ENCODE results near the gene FCHO1.
A peak's percentile ranks its signal among the peaks of the same experiment; 100 is the strongest.

Gene FCHO1

DNA sequence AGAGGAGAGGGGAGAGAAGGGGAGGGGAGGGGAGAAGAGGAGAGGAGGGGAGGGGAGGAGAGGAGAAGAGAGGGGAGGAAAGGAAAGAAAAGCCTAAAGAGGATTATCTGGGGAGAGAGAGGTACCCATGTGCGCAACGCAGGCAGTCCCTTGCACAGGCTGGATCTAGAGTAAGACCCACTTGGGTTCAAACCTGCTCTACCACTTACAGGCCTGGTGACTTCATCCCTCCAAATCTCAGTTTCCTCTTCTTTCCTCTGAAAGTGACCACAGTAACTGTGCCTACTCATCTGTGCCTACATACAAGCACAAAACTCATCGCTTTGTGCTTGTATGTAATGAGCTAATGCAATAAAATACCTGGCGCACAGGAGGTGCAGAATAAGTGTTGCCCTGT, 32.7 kb upstream of the FCHO1 start:
- peak; percentile 43 for DNase-seq
- Histone ChIP-seq H3K9me3 (ENCODE audit: severe bottlenecking) (no peaks in the 10 kb centered on the region), H3K27ac (peak overlapping the region; percentile 83), H3K4me3 (ENCODE audit: low read depth, low read length) (peak overlapping the region; percentile 67), H3K36me3 (peaks cover 25% of the 10 kb centered on the region), H3K27me3 (ENCODE audit: insufficient read depth, low read depth, severe bottlenecking) (no peaks in the 10 kb centered on the region)
- TF ChIP-seq, protein P1, sequence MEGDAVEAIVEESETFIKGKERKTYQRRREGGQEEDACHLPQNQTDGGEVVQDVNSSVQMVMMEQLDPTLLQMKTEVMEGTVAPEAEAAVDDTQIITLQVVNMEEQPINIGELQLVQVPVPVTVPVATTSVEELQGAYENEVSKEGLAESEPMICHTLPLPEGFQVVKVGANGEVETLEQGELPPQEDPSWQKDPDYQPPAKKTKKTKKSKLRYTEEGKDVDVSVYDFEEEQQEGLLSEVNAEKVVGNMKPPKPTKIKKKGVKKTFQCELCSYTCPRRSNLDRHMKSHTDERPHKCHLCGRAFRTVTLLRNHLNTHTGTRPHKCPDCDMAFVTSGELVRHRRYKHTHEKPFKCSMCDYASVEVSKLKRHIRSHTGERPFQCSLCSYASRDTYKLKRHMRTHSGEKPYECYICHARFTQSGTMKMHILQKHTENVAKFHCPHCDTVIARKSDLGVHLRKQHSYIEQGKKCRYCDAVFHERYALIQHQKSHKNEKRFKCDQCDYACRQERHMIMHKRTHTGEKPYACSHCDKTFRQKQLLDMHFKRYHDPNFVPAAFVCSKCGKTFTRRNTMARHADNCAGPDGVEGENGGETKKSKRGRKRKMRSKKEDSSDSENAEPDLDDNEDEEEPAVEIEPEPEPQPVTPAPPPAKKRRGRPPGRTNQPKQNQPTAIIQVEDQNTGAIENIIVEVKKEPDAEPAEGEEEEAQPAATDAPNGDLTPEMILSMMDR (IDR thresholded peaks at IDR 0.05; ENCODE audit: low read depth, low read length): no peak

DNA sequence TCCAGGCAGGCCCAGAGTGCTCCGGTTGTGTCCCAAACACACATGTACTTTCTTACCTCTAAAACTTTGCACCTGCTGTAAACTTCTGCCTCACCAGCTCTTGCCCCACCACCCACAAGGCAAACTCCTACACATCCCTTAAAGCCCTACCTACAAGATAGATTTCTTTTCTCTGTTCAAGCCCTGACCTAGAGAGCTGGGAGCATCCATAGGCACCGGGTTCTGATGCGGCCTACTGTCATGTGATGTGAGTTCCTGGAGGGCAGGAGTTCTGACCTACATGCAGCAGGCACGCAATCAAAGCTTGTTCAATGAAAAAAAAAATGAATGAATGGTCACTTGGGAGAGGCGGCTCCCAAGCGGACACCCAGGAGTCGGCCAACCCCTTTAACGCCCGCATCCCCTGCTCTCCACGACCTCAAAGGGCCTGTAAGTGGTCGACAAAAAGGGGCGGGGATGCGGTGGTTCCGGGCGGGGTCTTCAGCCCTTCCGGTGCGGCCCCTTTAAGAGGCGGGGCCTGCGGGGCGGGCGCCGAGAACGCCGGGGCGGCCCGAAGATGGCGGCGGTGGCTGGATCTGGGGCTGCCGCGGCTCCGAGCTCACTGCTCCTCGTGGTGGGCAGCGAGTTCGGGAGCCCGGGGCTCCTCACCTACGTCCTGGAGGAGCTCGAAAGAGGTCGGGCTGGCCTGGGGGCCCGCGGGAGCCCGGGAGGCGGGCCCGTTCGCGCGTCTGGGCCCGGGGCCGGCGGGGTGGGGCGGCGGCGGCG, 32.1 kb upstream of the FCHO1 start, which contains the start of gene MAP1S:
Gene MAP1S (plus strand): TSS at position 534 of the 765 bp plus-strand sequence. CDS start 23 bp downstream, at position 557.
- Histone ChIP-seq H3K4me3 (ENCODE audit: low read depth, low read length) (peak within 1 kb of the TSS; percentile 67), H3K9me3 (ENCODE audit: severe bottlenecking) (no peaks in the 10 kb centered on the region), H3K27me3 (ENCODE audit: insufficient read depth, low read depth, severe bottlenecking) (no peaks in the 10 kb centered on the region), H3K27ac (peak within 1 kb of the TSS; percentile 83), H3K36me3 (peaks cover 31% of the 10 kb centered on the region)
- TF ChIP-seq, protein P1 (IDR thresholded peaks at IDR 0.05; ENCODE audit: low read depth, low read length): no peak
- peak; percentile 83 for DNase-seq

DNA sequence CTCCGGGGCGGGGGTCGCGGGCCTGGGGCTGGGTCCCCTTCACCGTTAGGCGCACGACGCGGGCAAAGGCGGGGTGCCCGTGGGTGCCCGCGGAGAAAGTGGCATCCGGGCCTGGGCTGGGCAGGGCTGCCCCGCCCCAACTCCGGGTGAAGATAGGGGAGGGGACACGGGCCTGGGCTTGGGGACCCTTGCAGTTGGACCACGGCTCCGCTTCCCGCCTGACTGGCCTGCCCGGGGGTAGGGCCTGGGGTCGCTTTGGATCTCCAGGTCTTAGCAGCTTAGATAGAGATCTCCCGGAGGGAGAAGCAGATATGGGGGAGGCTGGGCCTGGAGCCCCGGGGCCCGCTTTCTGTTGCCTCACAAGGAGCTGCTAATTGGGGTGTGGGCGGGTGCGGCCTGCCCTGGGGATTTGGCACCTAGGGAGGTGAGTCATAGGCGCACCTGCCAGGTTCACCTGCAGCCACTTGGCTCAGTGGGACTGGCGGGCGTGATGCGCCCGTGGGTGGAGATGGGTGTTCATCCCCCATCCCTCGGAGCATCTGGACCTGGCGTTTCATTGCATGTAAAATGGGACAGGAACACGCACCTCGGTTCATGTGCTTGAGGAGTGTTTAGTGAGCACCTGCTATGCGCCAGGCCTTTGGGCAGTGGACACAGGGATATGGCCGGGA, 31.4 kb upstream of the FCHO1 start:
- Histone ChIP-seq H3K27me3 (ENCODE audit: insufficient read depth, low read depth, severe bottlenecking) (no peaks in the 10 kb centered on the region), H3K9me3 (ENCODE audit: severe bottlenecking) (no peaks in the 10 kb centered on the region), H3K27ac (peak overlapping the region; percentile 83), H3K4me3 (ENCODE audit: low read depth, low read length) (peak overlapping the region; percentile 67), H3K36me3 (peaks cover 39% of the 10 kb centered on the region)
- TF ChIP-seq, protein P1 (IDR thresholded peaks at IDR 0.05; ENCODE audit: low read depth, low read length): no peak
- no peak for DNase-seq

DNA sequence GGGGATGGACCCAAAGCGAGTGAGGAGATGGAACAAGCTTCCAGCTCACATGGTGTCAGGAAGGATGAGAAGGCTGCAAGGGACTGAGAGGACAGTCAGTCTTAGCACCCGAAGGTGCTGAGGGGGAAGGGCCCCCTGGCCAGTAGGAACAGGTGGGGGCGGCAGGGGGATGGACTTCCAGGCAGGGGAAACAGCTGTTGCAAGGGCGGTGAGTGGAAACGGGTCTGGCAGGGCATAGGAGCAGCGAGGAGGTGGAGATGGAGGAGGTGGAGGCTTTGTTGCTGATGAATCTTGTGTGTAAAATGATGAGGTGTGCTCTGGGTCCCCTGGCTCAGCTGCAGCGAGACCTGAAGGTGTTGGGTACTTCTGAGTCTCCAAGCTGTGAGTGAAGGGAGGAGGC, 30.8 kb upstream of the FCHO1 start:
- no peak overlapping the region for H3K27ac ChIP-seq
- no peaks in the 10 kb centered on the region for H3K27me3 ChIP-seq (ENCODE audit: insufficient read depth, low read depth, severe bottlenecking)
- no peak for DNase-seq
- H3K36me3 ChIP-seq: peaks cover 44% of the 10 kb centered on the region
- TF ChIP-seq, protein P1 (IDR thresholded peaks at IDR 0.05; ENCODE audit: low read depth, low read length): no peak
- peak overlapping the region; percentile 67 for H3K4me3 ChIP-seq (ENCODE audit: low read depth, low read length)
- no peaks in the 10 kb centered on the region for H3K9me3 ChIP-seq (ENCODE audit: severe bottlenecking)

DNA sequence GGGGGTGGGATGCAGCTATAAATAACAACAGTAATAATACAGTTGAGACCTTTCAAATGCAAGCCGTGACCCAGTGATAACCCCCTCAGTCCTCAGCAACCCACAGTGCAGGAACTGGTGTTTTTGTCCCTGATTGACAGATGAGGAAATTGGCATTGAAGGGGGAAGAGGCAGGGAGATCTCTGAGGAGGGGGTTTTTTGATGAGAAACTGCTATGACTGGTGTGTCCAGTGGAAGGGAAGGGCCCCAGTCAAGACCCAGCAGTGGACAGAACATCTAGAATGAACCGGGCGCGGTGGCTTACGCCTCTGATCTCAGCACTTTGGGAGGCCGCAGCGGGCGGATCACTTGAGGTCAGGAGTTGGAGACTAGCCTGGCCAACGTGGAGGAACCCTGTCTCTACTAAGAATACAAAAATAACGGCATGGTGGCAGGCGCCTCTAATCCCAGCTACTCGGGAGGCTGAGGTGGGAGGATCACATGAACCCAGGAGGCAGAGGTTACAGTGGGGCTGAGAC, 30.1 kb upstream of the FCHO1 start:
- no peak for DNase-seq
- no peak overlapping the region for H3K27ac ChIP-seq
- no peaks in the 10 kb centered on the region for H3K9me3 ChIP-seq (ENCODE audit: severe bottlenecking)
- TF ChIP-seq, protein P1 (IDR thresholded peaks at IDR 0.05; ENCODE audit: low read depth, low read length): no peak
- H3K36me3 ChIP-seq: peaks cover 52% of the 10 kb centered on the region
- H3K27me3 ChIP-seq (ENCODE audit: insufficient read depth, low read depth, severe bottlenecking): no peaks in the 10 kb centered on the region
- H3K4me3 ChIP-seq (ENCODE audit: low read depth, low read length): no peak overlapping the region

Measured in WERI-Rb-1 (cell line).